Loucy (cell line): ENCODE data around the gene GNG11.

Source experiments
- CTCF ChIP-seq: fragments of 200-600 bp; sonication (generic); conservative IDR thresholded peaks from 2 replicates; pipeline ENCODE4 v1.5.1; 2014; ENCODE audit warnings: mild to moderate bottlenecking, antibody characterized with exemption, low read length
- EZH2phosphoT487 ChIP-seq: fragments of 200-600 bp; IDR thresholded peaks from 2 replicates; pipeline ENCODE4 v1.6.1; 2018; ENCODE audit warnings: antibody characterized with exemption, mild to moderate bottlenecking, moderate library complexity, borderline replicate concordance

- TF ChIP-seq EZH2phosphoT487, result no peak
- no peak for TF ChIP-seq CTCF
Observed at GRCh38 chr7:93877742-93878141, 43.8 kb upstream of the GNG11 start.
